ENCODE results near the gene GAS2L1.

The GAS2L1 gene

DNA sequence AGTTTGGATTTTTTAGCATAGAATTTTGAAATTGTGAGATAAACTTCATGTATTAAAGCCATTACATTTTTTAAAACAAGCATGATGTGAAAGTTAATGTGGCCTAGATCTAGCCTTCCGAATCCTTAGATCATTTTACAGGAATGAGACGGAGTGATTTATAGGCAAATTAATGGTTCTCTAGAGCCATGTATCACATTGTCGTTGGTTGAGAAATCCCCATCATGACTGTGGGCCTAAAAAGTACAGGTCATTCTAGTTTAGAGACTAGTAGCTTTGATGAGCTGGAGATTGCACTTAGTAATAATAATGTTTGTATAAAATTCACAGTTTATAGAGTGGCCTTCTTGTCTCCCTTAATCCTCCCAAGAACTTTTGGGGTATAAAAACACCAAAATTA lies 31.3 kb upstream of the GAS2L1 start:
- no peak overlapping the region for H3K4me3 ChIP-seq (ENCODE audit: low read depth, low read length)

DNA sequence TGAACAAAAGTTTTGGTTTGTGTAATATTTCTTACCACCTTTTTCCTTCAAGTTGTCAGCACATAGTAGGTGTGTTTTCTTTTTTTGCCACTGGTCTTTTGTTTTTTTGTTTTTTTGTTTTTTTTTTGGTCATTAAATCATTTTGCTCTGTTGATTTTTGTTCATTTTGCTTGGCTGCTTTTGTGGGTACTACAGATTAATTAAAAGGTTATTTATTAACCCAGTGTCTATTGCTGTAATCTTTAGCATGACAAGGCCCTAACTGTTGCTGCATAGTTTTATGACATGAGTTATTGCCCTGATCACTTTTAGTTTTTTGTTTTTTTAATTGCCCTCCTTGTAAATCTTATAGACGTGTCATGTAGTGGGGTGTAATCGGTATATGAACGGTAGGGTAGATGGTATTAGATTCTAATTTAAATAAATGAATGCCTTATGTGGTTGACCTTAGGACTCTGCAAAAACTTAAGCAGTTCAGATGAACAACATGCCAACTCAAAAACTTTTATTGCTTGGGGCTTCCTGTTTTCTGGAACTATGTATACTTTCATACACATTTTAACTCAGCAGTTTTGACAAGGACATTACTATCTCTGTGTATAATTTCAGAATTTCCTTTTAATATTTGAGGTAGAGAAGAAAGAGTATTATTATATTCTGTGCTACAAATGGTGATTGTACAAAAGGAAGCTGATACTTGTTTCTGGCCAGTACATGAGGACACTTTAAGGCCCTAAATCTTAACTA lies 30.5 kb upstream of the GAS2L1 start:
- no peak overlapping the region for H3K4me3 ChIP-seq (ENCODE audit: low read depth, low read length)

DNA sequence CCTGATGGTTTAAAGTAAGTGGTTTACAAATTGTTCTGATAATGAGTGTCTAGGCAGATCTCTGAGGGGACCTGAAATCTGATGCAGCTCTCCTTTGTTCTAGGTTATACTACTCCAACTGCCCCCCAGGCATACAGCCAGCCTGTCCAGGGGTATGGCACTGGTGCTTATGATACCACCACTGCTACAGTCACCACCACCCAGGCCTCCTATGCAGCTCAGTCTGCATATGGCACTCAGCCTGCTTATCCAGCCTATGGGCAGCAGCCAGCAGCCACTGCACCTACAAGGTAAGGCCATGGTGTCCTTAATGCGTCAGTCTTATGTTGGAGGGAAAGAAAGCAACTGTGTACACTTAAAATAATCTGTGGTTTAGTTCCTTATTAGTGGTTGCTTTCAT lies 28.5 kb upstream of the GAS2L1 start:
- no peak overlapping the region for H3K4me3 ChIP-seq (ENCODE audit: low read depth, low read length)

DNA sequence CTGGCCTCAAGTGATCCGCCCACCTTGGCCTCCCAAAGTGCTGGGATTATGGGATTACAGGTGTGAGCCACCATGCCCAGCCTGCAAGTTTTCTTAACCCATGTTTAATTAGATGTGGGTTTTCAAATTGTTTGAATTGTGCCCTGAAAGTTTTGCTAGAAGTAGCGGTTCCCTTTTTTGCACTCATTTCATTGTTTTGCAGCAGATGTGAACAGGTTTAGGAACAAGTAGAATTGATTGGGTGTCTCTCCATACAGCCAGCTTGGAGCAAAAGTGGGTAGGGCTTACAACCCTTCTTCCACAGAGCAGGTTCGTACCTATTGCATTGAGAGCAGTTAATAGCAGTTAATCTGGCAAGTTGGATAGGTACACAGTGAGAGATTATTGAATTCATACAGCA lies 22.3 kb upstream of the GAS2L1 start:
- H3K4me3 ChIP-seq (ENCODE audit: low read depth, low read length) = no peak overlapping the region

DNA sequence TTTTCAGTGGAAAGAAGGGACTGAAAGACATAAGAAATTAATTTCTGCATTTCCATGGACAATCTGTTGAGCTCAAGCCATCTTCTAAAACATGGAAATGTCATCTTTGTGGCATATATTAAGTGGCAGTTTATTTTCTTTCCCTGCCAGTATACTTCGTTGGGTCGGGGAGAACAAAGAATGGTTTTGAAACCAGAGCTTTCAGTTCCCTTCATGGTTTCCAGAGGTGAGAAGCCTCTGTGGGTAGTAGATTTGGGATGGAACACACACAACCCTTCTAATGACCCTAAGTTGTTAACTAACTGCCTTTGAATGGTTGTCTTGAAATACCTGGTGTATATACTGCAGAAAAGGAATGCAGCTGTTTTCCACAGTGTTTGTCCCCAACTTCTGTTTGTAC lies 17.6 kb upstream of the GAS2L1 start:
- H3K4me3 ChIP-seq (ENCODE audit: low read depth, low read length) = no peak overlapping the region

DNA sequence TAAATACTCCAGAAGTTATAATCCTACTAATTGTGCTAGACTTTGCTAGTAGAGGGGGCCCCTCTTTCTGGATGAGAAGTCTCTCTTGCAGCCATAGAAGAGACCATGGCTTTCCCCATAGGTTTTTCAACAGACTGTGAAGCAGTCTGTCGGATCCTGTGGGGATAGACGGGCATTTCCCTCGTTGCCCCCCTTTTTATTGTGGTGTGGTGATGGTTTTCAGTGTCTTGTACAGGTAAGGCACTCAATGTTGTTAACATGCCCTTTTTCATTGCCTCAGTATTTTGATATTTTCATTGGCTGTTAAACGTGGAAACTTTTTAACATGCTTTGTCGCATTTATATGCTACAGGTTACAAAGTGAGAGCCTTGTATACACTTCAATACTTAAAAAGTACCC lies 16.4 kb upstream of the GAS2L1 start:
- H3K4me3 ChIP-seq (ENCODE audit: low read depth, low read length) = no peak overlapping the region

DNA sequence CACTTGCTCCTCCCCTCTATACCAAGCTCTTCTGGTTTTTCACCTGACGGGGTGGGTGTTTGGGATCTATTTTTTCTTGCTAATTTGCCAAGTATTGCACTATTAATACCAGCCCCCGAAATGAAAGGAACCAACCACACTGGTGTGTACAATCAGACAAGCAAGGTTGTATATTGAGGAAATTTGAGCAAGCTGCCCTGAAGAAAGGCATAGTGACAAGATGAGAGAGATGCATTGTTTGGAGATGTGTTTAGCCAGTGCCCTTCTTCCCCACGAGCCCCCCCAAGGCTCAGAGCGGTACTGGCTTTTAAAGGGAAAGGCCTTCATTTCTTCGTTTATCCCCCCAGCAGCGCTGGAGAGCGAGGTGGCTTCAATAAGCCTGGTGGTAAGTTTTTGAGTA lies 15.2 kb upstream of the GAS2L1 start:
- no peak overlapping the region for H3K4me3 ChIP-seq (ENCODE audit: low read depth, low read length)

DNA sequence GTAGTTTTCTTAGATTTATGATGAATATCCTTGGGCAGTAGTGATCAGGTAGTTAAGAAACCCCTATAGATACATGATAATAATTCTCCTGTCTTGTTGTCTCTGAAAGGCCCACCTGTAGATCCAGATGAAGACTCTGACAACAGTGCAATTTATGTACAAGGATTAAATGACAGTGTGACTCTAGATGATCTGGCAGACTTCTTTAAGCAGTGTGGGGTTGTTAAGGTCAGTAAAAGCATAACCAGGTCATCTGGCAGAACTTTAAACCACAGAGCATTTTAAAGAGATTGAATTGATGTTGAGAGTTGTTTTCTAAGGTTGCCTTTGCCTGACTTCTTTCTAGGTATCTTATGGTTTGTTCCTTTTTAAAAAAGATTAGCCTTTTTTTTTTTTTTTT lies 14.1 kb upstream of the GAS2L1 start:
- H3K4me3 ChIP-seq (ENCODE audit: low read depth, low read length) = no peak overlapping the region

DNA sequence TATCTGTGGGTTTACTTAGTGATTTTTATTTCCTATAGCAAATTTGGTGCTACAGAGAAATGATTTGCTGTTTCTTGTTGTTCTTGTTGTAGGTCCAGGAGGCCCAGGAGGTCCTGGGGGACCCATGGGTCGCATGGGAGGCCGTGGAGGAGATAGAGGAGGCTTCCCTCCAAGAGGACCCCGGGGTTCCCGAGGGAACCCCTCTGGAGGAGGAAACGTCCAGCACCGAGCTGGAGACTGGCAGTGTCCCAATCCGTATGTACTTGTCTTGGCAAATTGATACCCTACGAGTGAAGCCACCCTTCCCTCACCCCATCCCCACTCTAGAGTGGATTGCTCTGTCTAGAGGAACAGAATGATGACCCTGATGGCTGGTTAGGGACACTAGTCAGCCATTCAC lies 7.8 kb upstream of the GAS2L1 start:
- no peak overlapping the region for H3K4me3 ChIP-seq (ENCODE audit: low read depth, low read length)

DNA sequence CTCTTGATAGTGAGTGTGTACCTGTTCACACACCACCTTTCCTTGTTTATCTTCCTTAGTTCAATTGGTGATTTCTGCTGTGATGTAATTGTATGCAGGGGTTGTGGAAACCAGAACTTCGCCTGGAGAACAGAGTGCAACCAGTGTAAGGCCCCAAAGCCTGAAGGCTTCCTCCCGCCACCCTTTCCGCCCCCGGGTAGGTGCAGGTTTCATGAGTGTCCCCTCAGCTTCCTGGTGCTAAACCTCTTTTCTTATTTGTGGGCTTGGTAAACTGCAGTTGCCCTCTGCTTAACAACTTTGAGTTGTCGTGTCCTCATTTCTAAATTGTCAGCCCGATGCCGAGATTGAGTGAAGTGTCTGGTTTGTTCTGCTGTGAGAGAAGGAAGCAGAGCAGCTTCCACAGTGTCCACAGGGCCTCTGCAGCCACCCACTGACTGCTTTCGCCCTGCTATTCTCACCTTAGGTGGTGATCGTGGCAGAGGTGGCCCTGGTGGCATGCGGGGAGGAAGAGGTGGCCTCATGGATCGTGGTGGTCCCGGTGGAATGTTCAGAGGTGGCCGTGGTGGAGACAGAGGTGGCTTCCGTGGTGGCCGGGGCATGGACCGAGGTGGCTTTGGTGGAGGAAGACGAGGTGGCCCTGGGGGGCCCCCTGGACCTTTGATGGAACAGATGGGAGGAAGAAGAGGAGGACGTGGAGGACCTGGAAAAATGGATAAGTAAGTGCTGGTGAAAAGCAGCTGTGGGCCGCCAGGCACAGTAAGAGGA lies 7.1 kb upstream of the GAS2L1 start:
- H3K4me3 ChIP-seq (ENCODE audit: low read depth, low read length) = no peak overlapping the region

DNA sequence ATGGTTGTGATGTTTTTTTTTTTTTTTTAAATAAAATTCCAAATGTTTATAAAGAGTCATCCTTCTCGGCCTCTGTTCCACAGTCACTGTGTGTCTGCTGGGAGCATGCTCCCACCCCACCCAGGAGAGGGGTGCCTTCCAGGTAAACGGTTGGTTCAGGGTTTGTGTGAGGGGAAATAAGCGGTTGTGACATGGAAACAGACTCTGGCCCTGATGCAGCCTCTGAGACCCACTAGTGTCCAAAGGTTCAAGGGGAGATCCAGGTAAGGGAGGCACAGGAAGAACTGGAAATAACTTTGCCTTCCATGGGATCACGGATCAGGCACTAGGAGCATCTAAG lies 6.0 kb upstream of the GAS2L1 start:
- H3K4me3 ChIP-seq (ENCODE audit: low read depth, low read length) = no peak overlapping the region

DNA sequence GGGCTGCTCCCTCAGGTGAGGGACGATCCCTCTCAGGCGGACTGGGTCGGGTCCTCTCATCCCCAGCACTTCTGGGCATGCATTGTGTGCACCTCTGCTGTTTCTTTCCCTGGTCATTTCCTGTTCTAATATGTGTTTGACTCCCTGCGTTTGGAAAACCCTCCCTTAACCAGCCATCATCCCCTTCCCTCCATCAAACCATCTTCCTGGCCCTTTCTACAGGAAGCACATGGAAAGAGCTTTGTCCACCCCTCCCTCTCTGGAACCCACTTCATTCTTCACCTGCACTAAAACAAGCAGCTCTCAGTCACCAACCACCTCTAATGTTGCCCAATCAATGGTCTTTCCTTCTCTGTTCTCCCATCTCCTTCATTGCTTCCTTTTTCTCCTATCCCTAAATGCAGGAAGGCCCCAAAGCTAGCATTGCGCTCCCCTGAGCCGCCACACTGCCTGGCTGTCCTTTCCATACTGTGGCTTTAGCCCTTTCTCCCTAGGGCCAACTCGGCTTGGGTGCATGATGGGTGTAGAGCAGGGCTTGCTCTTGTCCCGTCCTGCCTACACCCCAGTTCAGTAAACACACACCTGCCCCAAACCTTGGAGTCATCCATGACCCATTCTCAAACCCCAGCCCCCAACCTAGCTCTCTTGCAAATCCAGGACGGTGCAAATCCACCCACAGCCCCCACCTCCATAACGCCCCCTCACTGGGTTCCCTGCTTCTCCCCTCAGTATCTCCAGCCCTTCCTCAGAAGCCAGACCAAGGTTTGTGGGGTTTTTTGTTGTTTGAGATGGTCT lies 5.4 kb upstream of the GAS2L1 start:
- no peak overlapping the region for H3K4me3 ChIP-seq (ENCODE audit: low read depth, low read length)

DNA sequence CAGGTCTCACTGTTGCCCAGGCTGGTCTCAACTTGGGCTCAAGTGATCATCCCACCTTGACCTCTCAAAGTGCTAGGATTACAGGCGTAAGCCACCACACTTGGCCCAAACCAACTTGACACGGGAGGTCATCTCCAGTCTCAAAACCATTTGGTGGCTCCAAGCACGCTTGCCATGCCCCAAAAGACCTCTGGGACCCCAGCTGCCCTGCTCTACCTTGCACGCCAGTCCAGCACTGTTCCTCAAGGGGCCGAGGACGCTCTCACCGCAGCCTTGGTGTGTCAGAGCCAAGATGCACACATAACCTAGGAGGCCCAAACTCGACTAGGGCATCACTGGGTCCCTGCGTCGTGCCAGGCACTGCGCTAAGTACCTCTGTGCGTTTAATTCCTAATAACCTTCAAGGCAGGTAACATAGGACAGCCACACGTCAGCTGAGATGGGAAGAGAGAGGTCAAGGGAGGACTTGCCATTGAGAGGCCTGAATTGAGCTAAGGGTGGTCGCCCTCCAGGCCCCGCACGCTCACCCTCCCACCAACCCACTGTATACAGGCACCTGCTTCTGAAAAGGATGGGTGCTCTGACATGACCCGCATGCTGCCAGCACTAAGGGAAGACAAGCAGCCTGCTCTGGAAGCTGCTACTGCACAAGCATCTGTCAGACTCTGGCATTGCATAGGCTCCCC lies 4.6 kb upstream of the GAS2L1 start:
- H3K4me3 ChIP-seq (ENCODE audit: low read depth, low read length) = no peak overlapping the region

DNA sequence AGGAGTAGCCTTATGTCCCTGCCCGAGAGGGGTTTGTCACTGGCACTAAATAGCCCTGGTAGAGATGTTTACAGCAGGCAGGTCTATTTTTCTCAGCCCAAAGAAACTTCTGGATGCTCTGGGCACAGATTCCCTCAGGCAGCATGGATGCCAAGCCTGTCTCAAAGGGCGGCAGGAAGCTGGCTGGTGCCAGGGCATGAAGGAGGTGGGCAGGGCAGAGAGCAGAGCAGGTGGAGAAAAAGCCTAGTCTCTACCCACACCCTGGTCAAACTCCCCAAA lies 4.1 kb upstream of the GAS2L1 start:
- H3K4me3 ChIP-seq (ENCODE audit: low read depth, low read length) = no peak overlapping the region

DNA sequence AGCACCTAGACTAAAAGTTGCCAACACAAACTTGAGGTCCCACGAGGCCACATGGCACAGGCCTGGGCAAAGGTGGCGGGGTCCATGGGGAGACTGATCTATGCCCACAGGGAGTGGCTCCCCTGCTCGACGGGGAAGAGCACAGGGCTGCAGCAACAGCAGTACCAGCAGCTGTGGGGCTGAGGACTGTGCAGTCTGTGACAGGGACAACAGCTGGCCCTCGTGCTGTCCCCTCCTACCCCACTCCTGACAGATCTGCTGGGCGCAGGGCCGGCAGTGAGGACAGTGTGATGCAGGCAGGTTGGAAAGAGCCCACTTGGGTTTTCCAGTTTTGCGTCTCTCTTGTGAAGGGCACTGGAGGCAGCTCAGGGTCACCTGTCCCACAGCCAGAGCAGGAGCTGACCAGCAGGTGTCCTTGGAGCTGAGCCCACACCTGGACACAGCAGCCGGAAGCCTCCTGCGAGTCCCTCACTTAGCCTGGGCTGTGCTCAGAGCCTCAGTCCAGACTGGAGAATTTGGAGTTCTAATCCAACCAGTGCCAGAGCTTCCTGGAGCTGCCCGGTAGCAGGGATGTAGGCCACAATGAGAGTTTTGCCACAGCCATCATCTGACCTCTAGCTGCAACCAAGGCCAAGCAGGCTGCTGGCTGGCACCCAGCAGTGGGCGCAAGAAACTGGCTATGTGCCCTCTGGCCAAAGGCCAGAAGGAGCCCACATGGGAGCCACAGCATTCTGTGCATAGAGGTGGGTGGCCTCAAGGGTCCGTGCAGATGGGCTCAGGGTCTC lies 3.6 kb upstream of the GAS2L1 start:
- no peak overlapping the region for H3K4me3 ChIP-seq (ENCODE audit: low read depth, low read length)

DNA sequence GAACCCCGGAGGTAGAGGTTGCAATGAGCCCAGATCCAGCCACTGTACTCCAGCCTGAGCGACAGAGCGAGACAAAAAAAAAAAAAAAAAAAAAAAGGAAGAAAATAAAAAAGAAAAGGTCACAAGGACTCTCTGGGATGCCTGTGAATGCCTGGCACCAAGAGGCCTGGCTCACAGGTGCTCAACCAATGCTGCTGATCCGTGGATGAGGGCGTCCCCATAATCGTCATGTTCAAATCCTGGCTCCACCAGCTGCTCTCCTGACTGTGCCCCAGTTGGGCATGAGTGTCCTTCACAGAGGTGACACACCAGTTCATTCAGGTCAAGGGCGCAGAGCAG lies 645 bp upstream of the GAS2L1 start:
- H3K4me3 ChIP-seq (ENCODE audit: low read depth, low read length) = no peak overlapping the region

DNA sequence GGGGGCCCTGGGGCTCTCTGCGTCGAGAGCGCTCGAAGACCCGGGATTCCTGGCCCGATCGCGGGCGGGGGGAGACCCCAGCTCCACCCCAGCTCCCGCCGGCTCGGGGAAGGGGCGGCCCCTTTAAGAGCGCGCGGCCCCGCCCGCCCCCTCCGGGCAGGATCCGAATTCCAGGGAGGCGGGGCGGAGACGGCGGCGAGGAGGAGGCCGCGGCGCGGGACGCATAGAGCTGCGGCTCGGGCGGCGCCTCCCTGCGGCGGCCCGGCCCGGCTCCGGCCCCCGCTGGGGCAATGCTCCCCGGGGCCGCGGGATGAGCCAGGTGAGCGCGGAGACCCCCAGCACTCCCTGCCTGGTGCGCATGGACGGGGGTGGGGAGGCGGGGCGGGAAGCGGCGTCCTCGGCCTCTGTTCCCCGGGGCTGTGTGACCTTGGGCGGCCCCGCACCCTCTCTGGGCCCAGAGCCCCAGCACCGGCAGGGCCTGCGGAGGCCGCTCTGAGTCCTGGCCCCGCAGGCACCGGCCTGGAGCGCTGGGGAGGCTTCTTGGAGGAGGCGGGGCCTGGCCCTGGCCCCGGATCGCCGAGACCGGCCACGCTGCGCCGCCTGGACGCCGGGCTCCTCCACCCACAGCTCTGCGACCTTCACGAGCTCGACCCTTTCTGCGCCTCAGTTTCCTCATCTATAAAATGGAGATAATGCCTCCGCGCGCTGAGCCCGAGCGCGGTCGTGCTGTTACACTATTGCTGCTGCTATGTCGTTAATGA lies 565 bp downstream of the GAS2L1 start:
- H3K4me3 ChIP-seq (ENCODE audit: low read depth, low read length) = peak overlapping the region; percentile 47

DNA sequence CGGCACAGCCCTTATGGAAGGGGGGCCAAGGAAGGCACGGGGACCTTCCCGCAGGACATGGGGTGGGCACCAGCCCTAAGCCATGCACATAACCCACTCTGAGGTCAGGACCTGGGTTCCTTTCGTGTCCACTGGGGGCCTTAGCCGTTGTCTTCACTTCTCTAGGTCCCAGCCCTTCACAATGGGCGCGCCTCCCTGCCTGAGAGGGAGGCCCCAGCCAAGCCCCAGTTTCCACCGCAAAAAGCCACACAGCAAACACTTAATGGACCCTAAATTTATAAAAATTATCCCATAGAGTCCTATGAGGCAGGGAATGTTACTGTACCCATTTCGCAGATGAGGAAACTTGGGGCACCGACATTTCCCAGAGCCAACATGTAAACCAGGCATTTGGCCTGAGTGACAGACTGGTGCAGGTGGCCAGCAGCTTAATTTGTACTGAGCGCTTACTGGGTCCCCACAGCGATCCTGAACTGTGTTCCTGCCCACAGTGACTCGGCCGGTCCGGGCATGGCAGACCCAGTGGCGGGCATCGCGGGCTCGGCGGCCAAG lies 1.2 kb downstream of the GAS2L1 start:
- peak overlapping the region; percentile 31 for H3K4me3 ChIP-seq (ENCODE audit: low read depth, low read length)

DNA sequence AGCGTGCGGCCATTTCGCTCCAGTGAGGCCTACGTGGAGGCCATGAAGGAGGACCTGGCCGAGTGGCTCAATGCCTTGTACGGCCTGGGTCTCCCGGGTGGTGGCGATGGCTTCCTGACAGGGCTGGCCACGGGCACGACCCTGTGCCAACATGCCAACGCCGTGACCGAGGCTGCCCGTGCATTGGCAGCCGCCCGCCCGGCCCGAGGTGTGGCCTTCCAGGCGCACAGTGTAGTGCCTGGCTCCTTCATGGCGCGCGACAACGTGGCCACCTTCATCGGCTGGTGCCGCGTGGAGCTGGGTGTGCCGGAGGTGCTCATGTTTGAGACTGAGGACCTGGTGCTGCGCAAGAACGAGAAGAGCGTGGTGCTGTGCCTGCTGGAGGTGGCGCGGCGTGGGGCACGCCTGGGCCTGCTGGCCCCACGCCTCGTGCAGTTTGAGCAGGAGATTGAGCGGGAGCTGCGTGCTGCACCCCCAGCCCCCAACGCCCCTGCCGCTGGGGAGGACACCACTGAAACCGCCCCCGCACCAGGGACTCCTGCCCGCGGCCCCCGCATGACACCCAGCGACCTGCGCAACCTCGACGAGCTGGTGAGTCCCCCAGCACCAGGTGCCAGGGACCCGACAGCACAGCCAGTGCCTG lies 1.8 kb downstream of the GAS2L1 start:
- H3K4me3 ChIP-seq (ENCODE audit: low read depth, low read length) = no peak overlapping the region

Data from iPS-11a (cell line).